ENCODE results near the gene MEIS1. TPM values are rescaled to one million over a fixed set of nuclear protein-coding genes. Genes with fewer than 3 reads are reported as not detected.

Gene MEIS1
- total RNA-seq, 1 donor from 2014 or later = 3.6 TPM

GRCh38 chr2:66555501-66556324 is 120.8 kb downstream of the MEIS1 start:
- Histone ChIP-seq H3K27me3 (ENCODE audit: control insufficient read depth, insufficient read depth, low read length) (no peaks in the 10 kb centered on the region), H3K4me3 (ENCODE audit: low read depth, low read length) (no peak overlapping the region), H3K36me3 (ENCODE audit: control insufficient read depth, insufficient read depth, low read length) (no peaks in the 10 kb centered on the region)
- no peak for DNase-seq (ENCODE audit: low read depth)
- TF ChIP-seq CTCF (IDR thresholded peaks at IDR 0.05; ENCODE audit: insufficient read depth, low read length, poor library complexity, severe bottlenecking) = no peak

DNA sequence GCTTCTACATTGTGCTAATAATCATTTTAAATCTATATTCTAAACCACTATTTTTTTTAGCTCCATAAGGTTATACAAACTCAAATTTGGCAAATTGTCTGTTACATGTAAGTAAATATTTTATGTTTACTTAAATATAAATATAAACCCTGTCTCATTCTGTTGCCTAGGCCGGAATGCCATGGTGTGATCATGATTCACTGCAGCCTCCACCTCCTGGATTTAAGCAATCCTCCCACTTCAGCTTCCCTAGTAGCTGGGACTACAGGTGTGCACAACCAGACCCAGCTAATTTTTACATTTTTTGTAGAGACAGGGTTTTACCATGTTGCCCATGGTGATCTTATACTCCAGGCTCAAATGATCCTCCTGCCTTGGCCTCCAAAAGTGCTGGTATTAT is 124.7 kb downstream of the MEIS1 start:
- Histone ChIP-seq H3K27me3 (ENCODE audit: control insufficient read depth, insufficient read depth, low read length) (no peaks in the 10 kb centered on the region), H3K36me3 (ENCODE audit: control insufficient read depth, insufficient read depth, low read length) (no peaks in the 10 kb centered on the region), H3K4me3 (ENCODE audit: low read depth, low read length) (no peak overlapping the region)
- DNase-seq (ENCODE audit: low read depth) = no peak
- no peak for TF ChIP-seq CTCF (IDR thresholded peaks at IDR 0.05; ENCODE audit: insufficient read depth, low read length, poor library complexity, severe bottlenecking)

DNA sequence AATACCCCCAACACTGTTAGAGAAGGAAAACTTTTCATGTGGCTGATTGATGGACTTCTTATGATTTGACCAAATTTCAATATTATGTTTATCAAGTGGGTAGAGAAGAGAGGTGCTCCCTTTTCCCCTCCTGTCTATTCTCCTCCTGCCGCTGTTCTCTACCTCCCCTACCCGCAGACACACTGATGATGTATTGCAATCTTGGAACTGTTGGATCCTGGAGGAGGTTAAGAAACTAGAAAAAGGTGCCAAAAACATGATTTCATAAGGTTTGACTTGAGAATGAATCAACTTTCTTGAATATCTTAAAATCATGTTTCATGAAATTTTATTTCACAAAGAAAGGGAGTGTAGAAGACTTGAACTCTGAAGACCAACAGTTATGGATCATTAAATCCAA is 125.8 kb downstream of the MEIS1 start:
- Histone ChIP-seq H3K36me3 (ENCODE audit: control insufficient read depth, insufficient read depth, low read length) (no peaks in the 10 kb centered on the region), H3K27me3 (ENCODE audit: control insufficient read depth, insufficient read depth, low read length) (no peaks in the 10 kb centered on the region), H3K4me3 (ENCODE audit: low read depth, low read length) (no peak overlapping the region)
- TF ChIP-seq CTCF (IDR thresholded peaks at IDR 0.05; ENCODE audit: insufficient read depth, low read length, poor library complexity, severe bottlenecking) = no peak
- DNase-seq (ENCODE audit: low read depth) = no peak

GRCh38 chr2:66561645-66562303 is 126.8 kb downstream of the MEIS1 start:
- Histone ChIP-seq H3K27me3 (ENCODE audit: control insufficient read depth, insufficient read depth, low read length) (no peaks in the 10 kb centered on the region), H3K36me3 (ENCODE audit: control insufficient read depth, insufficient read depth, low read length) (no peaks in the 10 kb centered on the region), H3K4me3 (ENCODE audit: low read depth, low read length) (no peak overlapping the region)
- no peak for DNase-seq (ENCODE audit: low read depth)
- no peak for TF ChIP-seq CTCF (IDR thresholded peaks at IDR 0.05; ENCODE audit: insufficient read depth, low read length, poor library complexity, severe bottlenecking)

- Histone ChIP-seq H3K4me3 (ENCODE audit: low read depth, low read length) (no peak overlapping the region), H3K27me3 (ENCODE audit: control insufficient read depth, insufficient read depth, low read length) (no peaks in the 10 kb centered on the region), H3K36me3 (ENCODE audit: control insufficient read depth, insufficient read depth, low read length) (no peaks in the 10 kb centered on the region)
- TF ChIP-seq CTCF (IDR thresholded peaks at IDR 0.05; ENCODE audit: insufficient read depth, low read length, poor library complexity, severe bottlenecking) = no peak
- DNase-seq (ENCODE audit: low read depth) = no peak
Observed at GRCh38 chr2:66562304-66562685, 127.4 kb downstream of the MEIS1 start.
